ENCODE data around the gene LRP1B.

LRP1B gene

GRCh38 chr2:141497272-141497671 is 633.5 kb downstream of the LRP1B start:
- DNase-seq: no peak

- DNase-seq: no peak
Observed at GRCh38 chr2:141496810-141497209, 634.0 kb downstream of the LRP1B start.

- no peak for DNase-seq
Observed at GRCh38 chr2:141493936-141494335, 636.9 kb downstream of the LRP1B start.

- DNase-seq: no peak
Observed at GRCh38 chr2:141492816-141493215, 638.0 kb downstream of the LRP1B start.

GRCh38 chr2:141490886-141491285 is 639.9 kb downstream of the LRP1B start:
- no peak for DNase-seq

GRCh38 chr2:141482697-141483096 is 648.1 kb downstream of the LRP1B start:
- DNase-seq: no peak

GRCh38 chr2:141475801-141476200 is 655.0 kb downstream of the LRP1B start:
- DNase-seq: no peak

GRCh38 chr2:141468761-141469160 is 662.1 kb downstream of the LRP1B start:
- DNase-seq: no peak

- no peak for DNase-seq
Observed at GRCh38 chr2:141467331-141467730, 663.5 kb downstream of the LRP1B start.

GRCh38 chr2:141464995-141465394 is 665.8 kb downstream of the LRP1B start:
- DNase-seq: no peak

GRCh38 chr2:141458351-141458750 is 672.5 kb downstream of the LRP1B start:
- DNase-seq: no peak

- DNase-seq: no peak
Observed at GRCh38 chr2:141455877-141456276, 674.9 kb downstream of the LRP1B start.

- no peak for DNase-seq
Observed at GRCh38 chr2:141455211-141455826, 675.5 kb downstream of the LRP1B start.

- no peak for DNase-seq
Observed at GRCh38 chr2:141440072-141440635, 690.7 kb downstream of the LRP1B start.

- DNase-seq: no peak
Observed at GRCh38 chr2:141439524-141439923, 691.3 kb downstream of the LRP1B start.

- no peak for DNase-seq
Observed at GRCh38 chr2:141438536-141438935, 692.3 kb downstream of the LRP1B start.

GRCh38 chr2:141437521-141437920 is 693.3 kb downstream of the LRP1B start:
- DNase-seq: no peak

- no peak for DNase-seq
Observed at GRCh38 chr2:141423124-141423523, 707.7 kb downstream of the LRP1B start.

- no peak for DNase-seq
Observed at GRCh38 chr2:141417246-141417797, 713.5 kb downstream of the LRP1B start.

- DNase-seq: no peak
Observed at GRCh38 chr2:141411419-141411818, 719.4 kb downstream of the LRP1B start.

- DNase-seq: no peak
Observed at GRCh38 chr2:141399270-141399669, 731.5 kb downstream of the LRP1B start.

GRCh38 chr2:141393214-141393545 is 737.6 kb downstream of the LRP1B start:
- DNase-seq: no peak

- no peak for DNase-seq
Observed at GRCh38 chr2:141392517-141393213, 738.2 kb downstream of the LRP1B start.

- no peak for DNase-seq
Observed at GRCh38 chr2:141386168-141386567, 744.6 kb downstream of the LRP1B start.

Data from NCI-H1092 (cell line).